WTC11 (cell line): ENCODE data around the gene KAT2B. TPM values are rescaled to one million over a fixed set of nuclear protein-coding genes. Genes with fewer than 3 reads are reported as not detected.

ENCODE experiments used
- ATAC-seq: fragments of 200-7000 bp; cut with Tn5 transposase; 2 replicates; pipeline ENCODE4 v1.10.0; 2021; ENCODE audit warnings: mild to moderate bottlenecking, moderate library complexity
- CTCF ChIA-PET: fragments of 300-600 bp; sonication (Branson Sonifier 250); formaldehyde crosslinking; loops from one replicate; lab custom pipeline; 2021; ENCODE audit warnings: antibody characterized with exemption; lab: Charles Lee
- POLR2A ChIA-PET: fragments of 350-600 bp; sonication (Branson Sonifier 250); formaldehyde crosslinking; loops from one replicate; lab custom pipeline; 2021; ENCODE audit warnings: antibody characterized with exemption; lab: Charles Lee
- DNase-seq: peaks from one replicate; pipeline ENCODE4 v3.0.0; 2021; ENCODE audit warnings: low spot score
- H3K27ac Mint-ChIP-seq: 2 replicates; pipeline ENCODE4 v1.8.0; 2021; ENCODE audit warnings: mixed read lengths
- H3K27me3 Mint-ChIP-seq: 2 replicates; pipeline ENCODE4 v1.8.0; 2021; ENCODE audit warnings: low read depth, mild to moderate bottlenecking, moderate library complexity, mixed read lengths
- H3K36me3 Mint-ChIP-seq: 2 replicates; pipeline ENCODE4 v1.8.0; 2021; ENCODE audit warnings: mixed read lengths
- H3K4me1 Mint-ChIP-seq: 2 replicates; pipeline ENCODE4 v1.8.0; 2022; ENCODE audit warnings: mixed read lengths
- H3K4me3 Mint-ChIP-seq: 2 replicates; pipeline ENCODE4 v1.8.0; 2021; ENCODE audit warnings: mild to moderate bottlenecking, moderate library complexity, mixed read lengths
- H3K9me3 Mint-ChIP-seq: 2 replicates; pipeline ENCODE4 v1.8.0; 2021; ENCODE audit warnings: mixed read lengths
- ATF1 ChIP-seq: sonication (generic); formaldehyde crosslinking; IDR thresholded peaks from 2 replicates; pipeline ENCODE4 v1.8.1; 2023; ENCODE audit warnings: mild to moderate bottlenecking, moderate library complexity, missing genetic modification reagents
- CBFB ChIP-seq: sonication (generic); formaldehyde crosslinking; IDR thresholded peaks from 2 replicates; pipeline ENCODE4 v1.8.1; 2022; ENCODE audit warnings: mild to moderate bottlenecking, low read depth, missing genetic modification reagents
- ETV6 ChIP-seq: sonication (generic); formaldehyde crosslinking; IDR thresholded peaks from 2 replicates; pipeline ENCODE4 v1.8.1; 2022; ENCODE audit warnings: mild to moderate bottlenecking, missing genetic modification reagents
- FOXK1 ChIP-seq: sonication (generic); formaldehyde crosslinking; IDR thresholded peaks from 2 replicates; pipeline ENCODE4 v1.8.0; 2022; ENCODE audit warnings: mild to moderate bottlenecking, moderate library complexity, missing genetic modification reagents
- FOXP1 ChIP-seq: sonication (generic); formaldehyde crosslinking; IDR thresholded peaks from 2 replicates; pipeline ENCODE4 v1.8.0; 2022; ENCODE audit warnings: missing genetic modification reagents, mild to moderate bottlenecking, moderate library complexity, borderline replicate concordance
- FOXP4 ChIP-seq: sonication (generic); formaldehyde crosslinking; IDR thresholded peaks from 2 replicates; pipeline ENCODE4 v1.8.0; 2022; ENCODE audit warnings: mild to moderate bottlenecking, missing genetic modification reagents
- GABPB1 ChIP-seq: sonication (generic); formaldehyde crosslinking; IDR thresholded peaks from 2 replicates; pipeline ENCODE4 v1.8.1; 2023; ENCODE audit warnings: mild to moderate bottlenecking, missing genetic modification reagents
- IRF2 ChIP-seq: sonication (generic); formaldehyde crosslinking; IDR thresholded peaks from 2 replicates; pipeline ENCODE4 v1.8.0; 2022; ENCODE audit warnings: low read depth, missing genetic modification reagents, borderline replicate concordance
- JAZF1 ChIP-seq: fragments of 250-450 bp; sonication (Bioruptor Pico); IDR thresholded peaks from 2 replicates; pipeline ENCODE4 v1.9.0; 2021; ENCODE audit warnings: moderate library complexity, mild to moderate bottlenecking, inconsistent platforms
- JUN ChIP-seq: sonication (generic); formaldehyde crosslinking; IDR thresholded peaks from 2 replicates; pipeline ENCODE4 v1.8.0; 2023; ENCODE audit warnings: mild to moderate bottlenecking, missing genetic modification reagents
- NFYB ChIP-seq: sonication (generic); formaldehyde crosslinking; conservative IDR thresholded peaks from 2 replicates; pipeline ENCODE4 v1.8.0; 2022; ENCODE audit warnings: low read depth, missing genetic modification reagents
- PRRX2 ChIP-seq: fragments of 250-450 bp; sonication (Bioruptor Pico); IDR thresholded peaks from 2 replicates; pipeline ENCODE4 v1.8.0; 2021; ENCODE audit warnings: mild to moderate bottlenecking
- ZNF281 ChIP-seq: sonication (generic); formaldehyde crosslinking; IDR thresholded peaks from 2 replicates; pipeline ENCODE4 v1.8.0; 2023; ENCODE audit warnings: mild to moderate bottlenecking, missing genetic modification reagents
- ZNF416 ChIP-seq: fragments of 250-450 bp; sonication (Bioruptor Pico); IDR thresholded peaks from 2 replicates; pipeline ENCODE4 v1.9.0; 2021; ENCODE audit warnings: mild to moderate bottlenecking, inconsistent platforms
- ZNF671 ChIP-seq: fragments of 250-450 bp; sonication (Bioruptor Pico); IDR thresholded peaks from 2 replicates; pipeline ENCODE4 v1.8.0; 2021; ENCODE audit warnings: mild to moderate bottlenecking
- total RNA-seq: library from RNA; stranded (reverse); gene quantifications from 3 replicates; pipeline ENCODE4 v1.2.3, GENCODE V29; 2021
- TF ChIP-seq, protein P1 (sequence below): sonication (generic); formaldehyde crosslinking; IDR thresholded peaks from 2 replicates; pipeline ENCODE4 v1.8.1; 2023; ENCODE audit warnings: mild to moderate bottlenecking, missing genetic modification reagents, borderline replicate concordance
- TF ChIP-seq, protein P2 (sequence below): sonication (generic); formaldehyde crosslinking; IDR thresholded peaks from 2 replicates; pipeline ENCODE4 v1.8.0; 2022; ENCODE audit warnings: mild to moderate bottlenecking, missing genetic modification reagents
- TF ChIP-seq, protein P3 (sequence below): fragments of 250-450 bp; sonication (Bioruptor Pico); IDR thresholded peaks from 2 replicates; pipeline ENCODE4 v1.9.0; 2021; ENCODE audit warnings: mild to moderate bottlenecking, borderline replicate concordance

Gene KAT2B
- total RNA-seq, 1 experiment from 2014 or later: 2.7 TPM

DNA sequence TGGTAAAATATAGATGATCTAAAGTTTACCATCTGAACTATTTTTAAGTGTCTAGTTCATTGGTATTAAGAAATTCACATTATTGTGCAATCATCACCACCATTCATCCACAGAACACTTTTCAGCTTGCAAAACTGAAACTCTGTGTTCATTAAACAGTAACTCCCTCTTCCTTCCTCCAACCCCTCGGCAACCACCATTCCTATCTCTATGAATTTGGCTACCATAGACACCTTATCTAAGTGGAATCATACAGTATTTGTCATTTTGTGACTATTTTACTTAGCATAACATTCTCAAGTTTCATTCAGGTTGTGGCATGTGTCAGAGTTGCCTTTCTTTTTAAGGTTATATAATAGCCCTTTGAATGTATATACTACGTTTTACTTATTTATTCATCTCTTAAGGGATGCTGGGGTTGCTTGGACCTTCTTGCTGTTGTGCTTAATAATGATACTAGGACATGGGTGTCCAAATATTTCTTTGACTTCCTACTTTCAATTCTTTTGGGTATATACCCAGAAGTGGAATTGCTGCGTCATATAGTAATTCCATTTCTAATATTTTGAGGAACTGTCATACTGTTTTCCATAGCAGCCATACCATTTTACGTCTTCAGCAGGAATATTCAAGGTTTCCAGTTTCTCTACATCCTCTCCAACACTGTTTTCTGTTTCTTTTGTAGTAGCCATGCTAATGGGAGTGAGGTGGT is 20.9 kb downstream of the KAT2B start (continued):
- TF ChIP-seq FOXK1 (CRISPR knock-in tag) (no peak), PRRX2 (CRISPR knock-in tag) (no peak), JAZF1 (CRISPR knock-in tag) (no peak), CBFB (no peak), ZNF281 (CRISPR knock-in tag) (no peak), ZNF671 (no peak)
- TF ChIP-seq, protein P1, sequence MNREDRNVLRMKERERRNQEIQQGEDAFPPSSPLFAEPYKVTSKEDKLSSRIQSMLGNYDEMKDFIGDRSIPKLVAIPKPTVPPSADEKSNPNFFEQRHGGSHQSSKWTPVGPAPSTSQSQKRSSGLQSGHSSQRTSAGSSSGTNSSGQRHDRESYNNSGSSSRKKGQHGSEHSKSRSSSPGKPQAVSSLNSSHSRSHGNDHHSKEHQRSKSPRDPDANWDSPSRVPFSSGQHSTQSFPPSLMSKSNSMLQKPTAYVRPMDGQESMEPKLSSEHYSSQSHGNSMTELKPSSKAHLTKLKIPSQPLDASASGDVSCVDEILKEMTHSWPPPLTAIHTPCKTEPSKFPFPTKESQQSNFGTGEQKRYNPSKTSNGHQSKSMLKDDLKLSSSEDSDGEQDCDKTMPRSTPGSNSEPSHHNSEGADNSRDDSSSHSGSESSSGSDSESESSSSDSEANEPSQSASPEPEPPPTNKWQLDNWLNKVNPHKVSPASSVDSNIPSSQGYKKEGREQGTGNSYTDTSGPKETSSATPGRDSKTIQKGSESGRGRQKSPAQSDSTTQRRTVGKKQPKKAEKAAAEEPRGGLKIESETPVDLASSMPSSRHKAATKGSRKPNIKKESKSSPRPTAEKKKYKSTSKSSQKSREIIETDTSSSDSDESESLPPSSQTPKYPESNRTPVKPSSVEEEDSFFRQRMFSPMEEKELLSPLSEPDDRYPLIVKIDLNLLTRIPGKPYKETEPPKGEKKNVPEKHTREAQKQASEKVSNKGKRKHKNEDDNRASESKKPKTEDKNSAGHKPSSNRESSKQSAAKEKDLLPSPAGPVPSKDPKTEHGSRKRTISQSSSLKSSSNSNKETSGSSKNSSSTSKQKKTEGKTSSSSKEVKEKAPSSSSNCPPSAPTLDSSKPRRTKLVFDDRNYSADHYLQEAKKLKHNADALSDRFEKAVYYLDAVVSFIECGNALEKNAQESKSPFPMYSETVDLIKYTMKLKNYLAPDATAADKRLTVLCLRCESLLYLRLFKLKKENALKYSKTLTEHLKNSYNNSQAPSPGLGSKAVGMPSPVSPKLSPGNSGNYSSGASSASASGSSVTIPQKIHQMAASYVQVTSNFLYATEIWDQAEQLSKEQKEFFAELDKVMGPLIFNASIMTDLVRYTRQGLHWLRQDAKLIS (CRISPR knock-in tag): no peak
- TF ChIP-seq, protein P2, sequence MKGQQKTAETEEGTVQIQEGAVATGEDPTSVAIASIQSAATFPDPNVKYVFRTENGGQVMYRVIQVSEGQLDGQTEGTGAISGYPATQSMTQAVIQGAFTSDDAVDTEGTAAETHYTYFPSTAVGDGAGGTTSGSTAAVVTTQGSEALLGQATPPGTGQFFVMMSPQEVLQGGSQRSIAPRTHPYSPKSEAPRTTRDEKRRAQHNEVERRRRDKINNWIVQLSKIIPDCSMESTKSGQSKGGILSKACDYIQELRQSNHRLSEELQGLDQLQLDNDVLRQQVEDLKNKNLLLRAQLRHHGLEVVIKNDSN (CRISPR knock-in tag): no peak

DNA sequence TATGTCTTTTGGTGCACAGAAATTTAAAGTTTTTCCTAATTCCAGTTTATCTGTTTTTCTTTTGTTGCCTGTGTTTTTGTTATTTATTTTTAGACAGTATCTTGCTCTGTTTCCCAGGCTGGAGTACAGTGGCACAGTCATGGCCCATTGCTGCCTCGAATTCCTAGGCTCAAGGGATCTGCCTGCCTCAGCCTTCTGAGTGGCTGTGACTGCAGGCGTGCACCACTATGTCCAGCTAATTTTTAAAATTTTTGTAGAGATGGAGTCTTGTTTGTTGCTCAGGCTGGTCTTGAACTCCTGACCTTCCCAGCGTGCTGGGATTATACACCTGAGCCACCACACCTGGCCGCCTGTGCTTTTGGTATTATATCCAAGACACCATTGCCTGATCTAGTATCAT is 22.8 kb downstream of the KAT2B start:
- Mint-ChIP-seq H3K9me3 (peaks cover 5% of the 10 kb centered on the region; the same call in 1 of the 2 replicates), H3K27ac (no peak overlapping the region), H3K4me1 (no peaks in the 10 kb centered on the region), H3K4me3 (no peak overlapping the region), H3K36me3 (no peaks in the 10 kb centered on the region), H3K27me3 (peaks cover 8% of the 10 kb centered on the region)
- ChIA-PET POLR2A (no interaction called here), CTCF (no interaction called here)
- ATAC-seq (no peak), DNase-seq (no peak)
- TF ChIP-seq ZNF416 (CRISPR knock-in tag) (no peak), NFYB (CRISPR knock-in tag) (no peak), FOXP1 (CRISPR knock-in tag) (no peak), FOXP4 (CRISPR knock-in tag) (no peak), CBFB (no peak)

GRCh38 chr3:20064387-20064786 is 24.1 kb downstream of the KAT2B start:
- Mint-ChIP-seq H3K27ac (no peak overlapping the region), H3K27me3 (peaks cover 20% of the 10 kb centered on the region), H3K4me1 (peaks cover 4% of the 10 kb centered on the region; the same call in 1 of the 2 replicates), H3K9me3 (peaks cover 5% of the 10 kb centered on the region; the same call in 1 of the 2 replicates), H3K36me3 (no peaks in the 10 kb centered on the region), H3K4me3 (no peak overlapping the region)
- CTCF ChIA-PET: no interaction called here
- ATAC-seq: no peak
- no peak for DNase-seq
- POLR2A ChIA-PET: no interaction called here
- TF ChIP-seq, protein P2 (CRISPR knock-in tag): no peak
- TF ChIP-seq GABPB1 (CRISPR knock-in tag): no peak
- no peak for TF ChIP-seq JUN (CRISPR knock-in tag)
- no peak for TF ChIP-seq ATF1 (CRISPR knock-in tag)
- TF ChIP-seq IRF2: no peak
- TF ChIP-seq ETV6 (CRISPR knock-in tag): no peak
- TF ChIP-seq, protein P3, sequence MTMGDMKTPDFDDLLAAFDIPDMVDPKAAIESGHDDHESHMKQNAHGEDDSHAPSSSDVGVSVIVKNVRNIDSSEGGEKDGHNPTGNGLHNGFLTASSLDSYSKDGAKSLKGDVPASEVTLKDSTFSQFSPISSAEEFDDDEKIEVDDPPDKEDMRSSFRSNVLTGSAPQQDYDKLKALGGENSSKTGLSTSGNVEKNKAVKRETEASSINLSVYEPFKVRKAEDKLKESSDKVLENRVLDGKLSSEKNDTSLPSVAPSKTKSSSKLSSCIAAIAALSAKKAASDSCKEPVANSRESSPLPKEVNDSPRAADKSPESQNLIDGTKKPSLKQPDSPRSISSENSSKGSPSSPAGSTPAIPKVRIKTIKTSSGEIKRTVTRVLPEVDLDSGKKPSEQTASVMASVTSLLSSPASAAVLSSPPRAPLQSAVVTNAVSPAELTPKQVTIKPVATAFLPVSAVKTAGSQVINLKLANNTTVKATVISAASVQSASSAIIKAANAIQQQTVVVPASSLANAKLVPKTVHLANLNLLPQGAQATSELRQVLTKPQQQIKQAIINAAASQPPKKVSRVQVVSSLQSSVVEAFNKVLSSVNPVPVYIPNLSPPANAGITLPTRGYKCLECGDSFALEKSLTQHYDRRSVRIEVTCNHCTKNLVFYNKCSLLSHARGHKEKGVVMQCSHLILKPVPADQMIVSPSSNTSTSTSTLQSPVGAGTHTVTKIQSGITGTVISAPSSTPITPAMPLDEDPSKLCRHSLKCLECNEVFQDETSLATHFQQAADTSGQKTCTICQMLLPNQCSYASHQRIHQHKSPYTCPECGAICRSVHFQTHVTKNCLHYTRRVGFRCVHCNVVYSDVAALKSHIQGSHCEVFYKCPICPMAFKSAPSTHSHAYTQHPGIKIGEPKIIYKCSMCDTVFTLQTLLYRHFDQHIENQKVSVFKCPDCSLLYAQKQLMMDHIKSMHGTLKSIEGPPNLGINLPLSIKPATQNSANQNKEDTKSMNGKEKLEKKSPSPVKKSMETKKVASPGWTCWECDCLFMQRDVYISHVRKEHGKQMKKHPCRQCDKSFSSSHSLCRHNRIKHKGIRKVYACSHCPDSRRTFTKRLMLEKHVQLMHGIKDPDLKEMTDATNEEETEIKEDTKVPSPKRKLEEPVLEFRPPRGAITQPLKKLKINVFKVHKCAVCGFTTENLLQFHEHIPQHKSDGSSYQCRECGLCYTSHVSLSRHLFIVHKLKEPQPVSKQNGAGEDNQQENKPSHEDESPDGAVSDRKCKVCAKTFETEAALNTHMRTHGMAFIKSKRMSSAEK: no peak
- TF ChIP-seq JAZF1 (CRISPR knock-in tag): no peak
